Measurements from ENCODE around the gene OPN1LW.
"Not testable (repeated sequence)": the region's sequence is repeated elsewhere in the genome, so short reads cannot be mapped to it uniquely, and the experiment has no call there.

- TF ChIP-seq CTCF (IDR thresholded peaks at IDR 0.05; ENCODE audit: insufficient read depth, low read length); GABPA (IDR thresholded peaks at IDR 0.05; ENCODE audit: low read depth); REST (IDR thresholded peaks at IDR 0.05; ENCODE audit: insufficient replicate concordance, low read depth): not testable (repeated sequence)
These were observed 39.8 kb downstream of the OPN1LW start for GRCh38 chrX:154183794-154184193.
